VCaP (cell line): ENCODE results near the gene NUDT7.

Experiments
- H3K27ac ChIP-seq: fragments of 450-650 bp; 2 replicates; pipeline ENCODE4 v1.5.1; 2017
- CTCF ChIP-seq: fragments of 450-650 bp; conservative IDR thresholded peaks from 2 replicates; pipeline ENCODE4 v1.5.1; 2017; ENCODE audit warnings: mild to moderate bottlenecking, moderate library complexity

NUDT7 gene

GRCh38 chr16:77760800-77761199 lies 38.5 kb downstream of the NUDT7 start:
- H3K27ac ChIP-seq = no peak overlapping the region
- TF ChIP-seq CTCF = no peak

GRCh38 chr16:77761204-77761603 lies 38.9 kb downstream of the NUDT7 start:
- TF ChIP-seq CTCF = no peak
- no peak overlapping the region for H3K27ac ChIP-seq

- TF ChIP-seq CTCF = no peak
- no peak overlapping the region for H3K27ac ChIP-seq
These were observed 39.9 kb downstream of the NUDT7 start for GRCh38 chr16:77762262-77762661.

GRCh38 chr16:77763994-77764393 lies 41.7 kb downstream of the NUDT7 start:
- TF ChIP-seq CTCF = no peak
- no peak overlapping the region for H3K27ac ChIP-seq

- no peak for TF ChIP-seq CTCF
- no peak overlapping the region for H3K27ac ChIP-seq
These were observed 44.9 kb downstream of the NUDT7 start for GRCh38 chr16:77767211-77767610.

- H3K27ac ChIP-seq = no peak overlapping the region
- TF ChIP-seq CTCF = no peak
These were observed 45.5 kb downstream of the NUDT7 start for GRCh38 chr16:77767826-77768225.

- no peak overlapping the region for H3K27ac ChIP-seq
- TF ChIP-seq CTCF = no peak
These were observed 53.9 kb downstream of the NUDT7 start for GRCh38 chr16:77775911-77776909.
